HG02642 (cell line): ENCODE measurements around the gene SUPT3H.

Source experiments
- ATAC-seq: cut with Tn5 transposase; IDR thresholded peaks from one replicate; pipeline ENCODE4 v1.9.1; 2021; ENCODE audit warnings: mild to moderate bottlenecking; ENCODE audit not compliant: unreplicated experiment, poor library complexity

The SUPT3H gene

DNA sequence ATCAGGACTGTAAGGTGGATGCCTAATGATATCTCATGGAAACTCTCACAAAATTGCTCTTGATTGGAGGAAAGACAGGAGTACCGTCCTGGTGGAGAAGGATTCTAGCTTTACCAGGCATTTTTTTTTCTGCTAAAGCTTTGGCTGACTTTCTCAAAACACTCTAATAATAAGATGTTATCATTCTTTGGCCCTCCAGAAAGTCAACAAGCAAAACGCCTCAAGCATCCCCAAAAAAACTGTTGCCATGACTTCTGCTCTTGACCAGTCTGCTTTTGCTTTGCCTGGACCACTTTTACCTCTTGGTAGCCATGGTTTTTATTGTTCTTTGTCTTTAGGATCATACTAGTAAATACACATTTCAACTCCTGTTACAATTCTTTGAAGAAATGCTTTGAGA lies 105.1 kb downstream of the SUPT3H start:
- no peak for ATAC-seq

- no peak for ATAC-seq
Observed at GRCh38 chr6:45265246-45265645, 112.5 kb downstream of the SUPT3H start.

GRCh38 chr6:45260696-45261095 lies 117.0 kb downstream of the SUPT3H start:
- ATAC-seq, result no peak

- ATAC-seq, result no peak
Observed at GRCh38 chr6:45256697-45257695, 120.7 kb downstream of the SUPT3H start.

DNA sequence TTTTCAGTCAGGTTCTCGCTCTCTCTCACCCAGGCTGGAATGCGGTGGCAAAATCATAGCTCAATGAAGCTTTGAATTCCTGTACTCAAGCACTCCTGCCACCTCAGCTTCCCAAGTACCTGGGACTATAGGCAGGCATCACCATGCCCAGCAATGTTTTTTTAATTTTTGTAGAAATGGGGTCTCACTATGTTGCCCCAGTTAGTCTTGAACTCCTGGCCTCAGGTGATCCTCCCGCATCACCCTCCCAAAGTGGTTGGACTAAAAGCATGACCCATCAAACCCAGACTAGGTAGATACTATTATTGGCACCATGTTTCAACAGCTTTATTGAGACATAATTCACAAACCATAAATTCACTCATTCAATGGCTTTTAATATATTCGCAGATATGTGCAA lies 122.3 kb downstream of the SUPT3H start:
- no peak for ATAC-seq

GRCh38 chr6:45254253-45254652 lies 123.5 kb downstream of the SUPT3H start:
- no peak for ATAC-seq

GRCh38 chr6:45253453-45253852 lies 124.3 kb downstream of the SUPT3H start:
- ATAC-seq, result no peak

GRCh38 chr6:45231660-45232059 lies 146.1 kb downstream of the SUPT3H start:
- ATAC-seq, result no peak

DNA sequence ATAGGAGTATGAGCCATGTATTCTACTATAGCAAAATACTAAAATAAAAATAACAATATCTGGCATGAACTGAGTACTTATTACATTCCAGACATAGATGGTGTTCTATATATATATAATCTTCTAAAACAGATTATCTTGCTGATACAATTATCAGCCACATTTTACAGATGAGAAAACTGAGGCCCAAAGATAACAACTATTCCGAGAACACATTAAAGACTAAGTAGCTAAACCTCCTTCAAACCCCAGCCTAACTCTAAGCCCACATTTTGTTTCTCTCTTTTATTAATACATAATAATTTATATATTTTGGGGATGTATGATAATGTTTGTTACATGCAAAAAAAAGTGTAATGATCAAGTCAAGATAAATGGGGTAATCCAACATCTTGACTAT lies 148.3 kb downstream of the SUPT3H start:
- no peak for ATAC-seq

- ATAC-seq, result no peak
Observed at GRCh38 chr6:45226081-45226480, 151.7 kb downstream of the SUPT3H start.

DNA sequence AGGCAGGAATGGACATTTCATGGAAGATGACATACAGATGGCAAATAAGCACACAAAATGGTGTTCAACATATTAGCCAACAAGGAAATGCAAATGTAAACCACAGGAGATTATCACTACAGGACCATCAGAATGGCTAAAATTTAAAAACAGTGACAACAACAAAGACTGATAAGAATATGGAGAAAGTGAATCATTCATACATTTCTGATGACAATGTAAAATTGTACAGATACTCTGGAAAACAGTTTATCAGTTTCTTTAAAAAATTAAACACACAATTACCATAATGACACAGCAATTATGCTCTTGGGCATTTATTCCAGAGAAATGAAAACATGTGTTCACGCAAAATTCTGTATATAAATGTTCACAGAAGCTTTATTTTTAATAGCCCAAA lies 155.4 kb downstream of the SUPT3H start:
- ATAC-seq, result no peak

GRCh38 chr6:45215759-45216158 lies 162.0 kb downstream of the SUPT3H start:
- ATAC-seq, result no peak

DNA sequence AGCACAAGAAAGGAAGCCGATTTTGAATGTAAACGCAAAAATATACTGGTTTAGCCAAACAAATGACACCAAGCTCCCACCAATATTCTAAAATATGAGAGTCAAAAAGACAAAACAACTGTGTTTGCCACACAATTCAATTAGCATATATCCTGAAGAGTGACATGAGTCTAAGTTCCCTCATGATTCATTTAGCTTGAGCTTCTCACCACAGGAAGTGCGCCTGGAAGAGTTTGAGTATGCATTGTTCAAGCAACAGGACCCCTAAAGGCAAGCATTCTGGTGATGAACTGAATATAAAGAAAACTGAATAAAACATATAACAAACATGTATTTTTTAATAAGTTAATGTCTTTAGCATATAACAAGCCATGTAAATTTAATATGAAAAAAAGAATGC lies 164.8 kb downstream of the SUPT3H start:
- no peak for ATAC-seq

DNA sequence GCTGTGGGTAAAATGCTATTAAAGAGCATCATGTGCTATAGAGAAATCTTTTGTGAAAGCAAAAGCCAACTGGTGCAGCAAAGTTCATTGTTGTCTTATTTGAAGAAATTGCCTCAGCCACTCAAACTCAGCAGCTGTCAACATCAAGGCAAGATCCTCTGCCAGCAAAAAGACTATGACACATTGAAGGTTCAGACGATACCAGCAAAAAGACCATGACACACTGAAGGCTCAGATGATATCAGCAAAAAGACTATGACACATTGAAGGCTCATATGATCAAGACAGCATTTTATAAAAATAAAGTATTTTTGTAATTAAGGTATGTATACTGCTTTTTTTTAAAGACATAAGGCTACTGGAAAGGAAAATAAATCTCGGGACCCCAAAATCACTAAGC lies 168.0 kb downstream of the SUPT3H start:
- ATAC-seq, result no peak

DNA sequence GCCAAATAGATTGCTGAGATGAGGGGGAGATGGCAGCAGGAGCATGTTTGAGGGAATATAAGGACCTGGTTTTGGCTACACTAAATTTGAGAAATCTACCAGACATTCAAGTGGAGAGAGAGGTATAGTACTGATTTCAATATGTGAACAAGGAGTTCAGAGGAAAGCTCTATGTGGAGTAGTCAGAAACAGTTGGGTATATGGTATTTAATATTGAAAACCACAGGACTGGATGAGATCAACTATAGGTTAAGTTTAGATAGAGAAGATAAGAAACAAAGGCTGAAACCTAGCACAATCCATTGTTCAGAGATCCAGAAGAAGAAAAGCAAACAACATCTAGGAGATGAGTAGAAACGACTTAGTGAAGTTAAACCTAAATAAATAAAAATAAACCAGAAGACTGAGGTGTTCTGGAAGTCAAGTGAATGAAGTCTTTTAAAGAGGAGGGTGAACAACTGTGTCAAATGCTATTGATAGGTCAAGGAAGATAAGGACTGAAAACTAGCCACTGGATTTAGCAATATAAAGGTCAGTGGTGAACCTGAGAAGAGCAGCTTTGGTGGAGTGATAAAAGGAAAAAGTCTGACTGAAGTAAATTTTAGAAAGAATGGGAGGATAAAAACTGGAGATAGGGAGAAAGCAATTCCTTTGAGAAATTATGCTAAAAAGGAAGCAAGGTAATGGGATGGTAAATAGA lies 170.8 kb downstream of the SUPT3H start:
- ATAC-seq, result no peak

- no peak for ATAC-seq
Observed at GRCh38 chr6:45201484-45201883, 176.2 kb downstream of the SUPT3H start.

DNA sequence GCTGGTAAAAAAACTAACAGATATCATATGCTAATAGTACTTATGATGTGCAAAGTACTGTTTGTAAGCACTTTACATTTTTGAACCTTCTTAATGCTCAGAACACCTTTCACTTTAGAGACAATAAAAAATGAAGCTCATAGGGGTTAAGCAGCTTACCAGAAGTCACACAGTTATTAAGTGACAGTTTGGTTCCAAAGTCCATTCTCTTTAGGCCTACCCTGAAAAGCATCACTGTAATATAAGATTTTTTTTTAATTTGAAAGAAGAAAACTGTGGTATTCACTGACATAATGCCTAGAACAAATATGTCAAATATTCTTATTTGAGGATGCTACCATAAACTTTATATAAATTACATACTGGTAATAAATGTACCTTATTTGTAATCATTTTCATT lies 177.2 kb downstream of the SUPT3H start:
- ATAC-seq, result no peak

DNA sequence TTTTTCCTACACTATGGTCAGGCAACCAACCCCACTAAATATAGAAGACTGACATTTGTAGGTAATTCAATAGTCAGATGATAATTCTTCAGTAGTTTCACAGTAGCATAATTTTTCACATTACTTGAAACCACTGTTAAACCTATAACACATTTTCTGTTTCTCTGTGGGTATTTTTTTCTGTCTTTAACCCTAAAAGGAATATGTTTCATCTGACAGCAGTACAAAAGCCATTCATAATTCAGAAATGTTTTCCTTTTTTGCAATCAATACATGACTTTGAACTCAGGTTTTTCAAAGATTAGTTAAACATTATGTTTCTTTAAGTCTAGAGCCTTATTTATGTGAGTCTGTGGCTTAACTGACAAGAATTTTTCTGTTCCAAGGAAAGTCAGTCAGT lies 178.2 kb downstream of the SUPT3H start:
- no peak for ATAC-seq

GRCh38 chr6:45196121-45196520 lies 181.6 kb downstream of the SUPT3H start:
- no peak for ATAC-seq

- no peak for ATAC-seq
Observed at GRCh38 chr6:45195137-45195536, 182.6 kb downstream of the SUPT3H start.

- ATAC-seq, result no peak
Observed at GRCh38 chr6:45192556-45192955, 185.2 kb downstream of the SUPT3H start.

- ATAC-seq, result no peak
Observed at GRCh38 chr6:45191414-45191813, 186.3 kb downstream of the SUPT3H start.
